Esophagus squamous epithelium (tissue), 5 donors: ENCODE data around the gene ANKS1A. TPM values are rescaled to one million over a fixed set of nuclear protein-coding genes. Genes with fewer than 3 reads are reported as not detected.

Source experiments
- DNase-seq: peaks from one replicate; lab custom pipeline; 2025; lab: John Stamatoyannopoulos, UW
- H3K27ac ChIP-seq, 4 donors: fragments of 200-600 bp; sonication (generic); one replicate each; pipeline ENCODE4 v1.5.1; 2016 to 2019; ENCODE audit warnings: mild to moderate bottlenecking in 1 of 4
- H3K27me3 ChIP-seq, 4 donors: fragments of 200-600 bp; sonication (generic); 1 replicate in 3 of 4; 2 replicates in 1 of 4; pipeline versions ENCODE4 v1.5.1 to v1.6.0; 2017 to 2021; ENCODE audit warnings: antibody characterized with exemption in 1 of 4
- H3K36me3 ChIP-seq, 3 donors: fragments of 200-600 bp; sonication (generic); one replicate each; pipeline ENCODE4 v1.5.1; 2016 to 2019
- H3K4me1 ChIP-seq, 3 donors: fragments of 200-600 bp; sonication (generic); one replicate each; pipeline ENCODE4 v1.5.1; 2017 to 2019
- H3K4me3 ChIP-seq, 4 donors: fragments of 200-600 bp; sonication (generic); 1 replicate in 3 of 4; 2 replicates in 1 of 4; pipeline ENCODE4 v1.5.1; 2016 to 2019; ENCODE audit warnings: mild to moderate bottlenecking in 2 of 4, moderate library complexity in 1 of 4
- H3K9me3 ChIP-seq, 3 donors: fragments of 200-600 bp; sonication (generic); one replicate each; pipeline ENCODE4 v1.5.1; 2016 to 2019
- POLR2A ChIP-seq, 4 donors: fragments of 450-650 bp; IDR thresholded peaks; one replicate each; pipeline ENCODE4 v1.6.1; 2017; ENCODE audit warnings: antibody characterized with exemption in 4 of 4, mild to moderate bottlenecking in 4 of 4, moderate library complexity in 3 of 4
- WGBS, 2 donors: methylation state at CpG; one replicate each; pipeline ENCODE4 v1.1.5; 2018; 5-methylcytosine and 5-hydroxymethylcytosine counted together
- intact Hi-C: fragments of 100-400 bp; cut with DNase I; formaldehyde crosslinking; loops from one replicate; pipeline ENCODE4 v1.15.0; 2022
- total RNA-seq, 4 donors: library from RNA; depleted of rRNA; stranded (reverse); fragments of >200 nt; gene quantifications; one replicate each; pipeline ENCODE4 v1.1.0, GENCODE V29; 2016
- TF ChIP-seq, protein P1 (sequence below), 6 experiments: fragments of 450-650 bp in 4 of 6; fragments of 200-600 bp in 2 of 6; sonication (generic) in 2 of 6; IDR thresholded peaks; one replicate each; pipeline ENCODE4 v1.5.1; 2016 to 2019; ENCODE audit warnings: antibody characterized with exemption in 6 of 6, mild to moderate bottlenecking in 4 of 6, moderate library complexity in 4 of 6
- donor health status: DM: yes; HTN: yes; CAD: no.

Gene ANKS1A
- total RNA-seq, 4 donors from 2014 or later: 12.6 to 27.1 (median 17.5) TPM

DNA sequence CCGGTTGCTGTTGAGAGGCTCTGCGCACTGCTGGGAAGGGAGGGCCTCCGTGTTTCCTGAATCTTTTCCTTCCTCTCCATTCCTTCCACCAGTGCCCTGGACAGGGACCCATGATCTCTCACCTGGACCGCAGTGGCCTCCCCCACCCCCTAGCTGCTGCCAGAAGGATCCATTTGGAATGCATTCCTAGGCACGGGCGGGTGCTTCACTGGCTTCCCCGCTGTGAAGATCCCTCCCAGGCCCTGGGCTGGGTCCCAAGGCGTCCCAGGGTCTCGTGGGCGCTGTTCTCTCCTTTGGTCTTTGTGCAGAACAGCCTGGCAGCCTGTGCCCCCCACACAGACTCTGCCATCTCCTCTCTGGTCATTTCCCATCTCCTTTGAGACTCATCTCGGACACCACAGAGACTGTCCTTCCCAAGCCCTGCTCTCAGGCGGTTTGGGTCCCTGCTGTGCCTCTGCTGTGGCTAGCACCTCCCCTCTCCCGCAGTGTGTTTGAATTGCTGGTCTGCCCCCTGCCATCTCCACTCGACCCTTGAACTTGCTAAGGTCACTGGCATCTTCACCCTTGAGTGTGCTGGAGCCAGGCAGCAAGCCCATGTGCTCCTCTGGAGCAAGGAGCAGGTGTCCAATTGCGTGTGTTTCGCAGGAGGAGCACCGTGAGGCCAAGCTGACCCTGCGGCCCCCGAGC lies 193.1 kb downstream of the ANKS1A start:
- Histone ChIP-seq H3K27ac (peak overlapping the region; percentile 6 to 76 (median 52)), H3K27me3 (no peaks in the 10 kb centered on the region), H3K36me3 (peaks cover 43 to 100% (median 45%) of the 10 kb centered on the region in 3 donors), H3K4me3 (no peak overlapping the region), H3K4me1 (peaks cover 5 to 48% (median 44%) of the 10 kb centered on the region in 3 donors), H3K9me3 (no peaks in the 10 kb centered on the region)
- no peak for DNase-seq
- TF ChIP-seq, protein P1, sequence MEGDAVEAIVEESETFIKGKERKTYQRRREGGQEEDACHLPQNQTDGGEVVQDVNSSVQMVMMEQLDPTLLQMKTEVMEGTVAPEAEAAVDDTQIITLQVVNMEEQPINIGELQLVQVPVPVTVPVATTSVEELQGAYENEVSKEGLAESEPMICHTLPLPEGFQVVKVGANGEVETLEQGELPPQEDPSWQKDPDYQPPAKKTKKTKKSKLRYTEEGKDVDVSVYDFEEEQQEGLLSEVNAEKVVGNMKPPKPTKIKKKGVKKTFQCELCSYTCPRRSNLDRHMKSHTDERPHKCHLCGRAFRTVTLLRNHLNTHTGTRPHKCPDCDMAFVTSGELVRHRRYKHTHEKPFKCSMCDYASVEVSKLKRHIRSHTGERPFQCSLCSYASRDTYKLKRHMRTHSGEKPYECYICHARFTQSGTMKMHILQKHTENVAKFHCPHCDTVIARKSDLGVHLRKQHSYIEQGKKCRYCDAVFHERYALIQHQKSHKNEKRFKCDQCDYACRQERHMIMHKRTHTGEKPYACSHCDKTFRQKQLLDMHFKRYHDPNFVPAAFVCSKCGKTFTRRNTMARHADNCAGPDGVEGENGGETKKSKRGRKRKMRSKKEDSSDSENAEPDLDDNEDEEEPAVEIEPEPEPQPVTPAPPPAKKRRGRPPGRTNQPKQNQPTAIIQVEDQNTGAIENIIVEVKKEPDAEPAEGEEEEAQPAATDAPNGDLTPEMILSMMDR (IDR thresholded peaks at IDR 0.05): no peak
- TF ChIP-seq POLR2A (IDR thresholded peaks at IDR 0.05): no peak
- WGBS, 2 donors: 74 to 84% methylated on average over 8 to 15 of the region's 19 CpGs
- intact Hi-C loops: no loop called here

DNA sequence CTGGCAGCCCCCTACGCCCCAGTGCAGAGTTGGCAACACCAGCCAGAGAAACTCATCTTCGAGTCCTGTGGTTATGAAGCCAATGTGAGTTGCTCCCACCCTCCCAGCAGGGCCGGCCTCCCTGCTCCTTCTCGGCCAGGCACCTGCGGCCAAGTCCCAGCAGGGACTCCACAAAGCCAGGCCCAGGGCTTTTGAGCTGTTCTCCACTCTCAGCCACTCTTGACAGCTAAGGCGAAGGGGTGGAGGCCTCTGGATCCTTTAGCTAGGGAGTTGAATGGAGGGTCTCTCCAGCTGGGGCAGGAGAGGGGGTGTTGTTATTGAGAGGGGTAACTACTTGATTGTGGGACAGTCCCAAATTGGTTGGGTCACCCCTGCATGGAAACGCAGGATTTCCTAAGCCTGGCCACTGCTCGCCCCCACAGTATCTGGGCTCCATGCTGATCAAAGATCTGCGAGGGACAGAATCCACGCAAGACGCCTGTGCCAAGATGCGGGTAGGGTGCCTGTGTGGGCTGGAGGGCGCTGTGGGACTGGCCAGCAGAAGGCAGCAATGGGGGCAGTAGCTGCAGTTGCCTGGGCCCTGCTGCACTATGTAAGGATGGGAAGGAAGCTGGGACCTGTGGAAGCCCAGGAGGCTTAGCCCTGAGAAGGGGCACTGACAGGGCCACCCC lies 193.8 kb downstream of the ANKS1A start:
- Histone ChIP-seq H3K36me3 (peaks cover 43 to 100% (median 50%) of the 10 kb centered on the region in 3 donors), H3K9me3 (no peaks in the 10 kb centered on the region), H3K27me3 (no peaks in the 10 kb centered on the region), H3K4me1 (peaks cover 5 to 44% (median 39%) of the 10 kb centered on the region in 3 donors), H3K4me3 (no peak overlapping the region), H3K27ac (peak overlapping the region in 1 of 4 donors; percentile 76)
- TF ChIP-seq POLR2A (IDR thresholded peaks at IDR 0.05): no peak
- TF ChIP-seq, protein P1 (IDR thresholded peaks at IDR 0.05): no peak
- no peak for DNase-seq
- intact Hi-C loops: no loop called here
- WGBS, 2 donors: 91 to 100% methylated on average over 3 to 8 of the region's 13 CpGs

DNA sequence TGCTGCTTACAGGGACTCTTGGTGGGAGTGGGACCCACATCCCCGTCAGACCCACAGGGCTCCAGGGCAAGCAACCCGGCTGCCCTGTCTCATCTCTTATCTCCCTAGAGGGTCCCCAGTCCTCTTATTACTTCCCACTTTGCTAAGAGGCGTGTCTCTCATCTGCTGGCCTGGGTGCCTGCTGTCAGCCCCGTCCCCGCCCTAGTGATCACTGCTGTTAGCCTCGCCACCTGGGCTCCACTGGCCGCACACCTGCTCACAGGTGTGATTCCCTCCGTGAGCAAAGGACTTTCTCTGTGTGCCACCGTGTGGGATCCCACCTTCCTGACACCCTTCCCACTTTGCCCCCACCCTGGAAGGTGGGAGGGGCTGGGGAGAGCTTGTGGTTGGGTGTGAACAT lies 194.5 kb downstream of the ANKS1A start:
- intact Hi-C loops: no loop called here
- H3K27ac ChIP-seq: peak overlapping the region in 1 of 4 donors; percentile 8

DNA sequence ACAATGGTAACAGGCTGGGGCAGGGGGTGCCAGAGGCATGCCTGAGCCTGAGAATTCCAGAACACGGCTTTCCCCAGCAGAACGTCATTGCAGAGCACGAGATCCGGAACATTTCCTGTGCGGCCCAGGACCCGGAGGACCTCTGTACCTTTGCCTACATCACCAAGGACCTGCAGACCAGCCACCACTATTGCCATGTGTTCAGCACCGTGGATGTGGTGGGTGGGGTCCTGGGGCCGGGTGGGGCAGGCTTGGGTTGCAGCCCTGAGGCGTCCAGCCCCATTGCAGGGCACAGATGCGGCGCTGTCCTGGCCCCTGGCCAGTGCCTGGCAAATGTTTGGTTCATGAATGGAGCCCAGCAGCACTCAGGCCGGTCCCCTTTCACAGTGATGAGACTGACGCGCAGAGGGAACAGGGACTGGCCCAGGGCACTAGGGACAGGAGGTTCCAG lies 195.0 kb downstream of the ANKS1A start:
- WGBS, 2 donors: 67 to 83% methylated on average over 9 to 10 of the region's 14 CpGs
- DNase-seq: no peak
- intact Hi-C loops: no loop called here
- Histone ChIP-seq H3K9me3 (no peaks in the 10 kb centered on the region), H3K27ac (no peak overlapping the region), H3K36me3 (peaks cover 39 to 100% (median 51%) of the 10 kb centered on the region in 3 donors), H3K4me1 (peaks cover 5 to 55% (median 41%) of the 10 kb centered on the region in 3 donors), H3K4me3 (no peak overlapping the region), H3K27me3 (no peaks in the 10 kb centered on the region)
- no peak for TF ChIP-seq POLR2A (IDR thresholded peaks at IDR 0.05)
- TF ChIP-seq, protein P1 (IDR thresholded peaks at IDR 0.05): no peak

More for the DNA sequence above, 194.5 kb downstream of the ANKS1A start:
- TF ChIP-seq POLR2A (IDR thresholded peaks at IDR 0.05): no peak
- TF ChIP-seq, protein P1 (IDR thresholded peaks at IDR 0.05): no peak
- H3K9me3 ChIP-seq: no peaks in the 10 kb centered on the region
- H3K4me1 ChIP-seq: peaks cover 5 to 49% (median 39%) of the 10 kb centered on the region in 3 donors
- 97% methylated on average over 5 of the region's 9 CpGs; no CpG with 5 or more reads in 1 of the 2 donors for WGBS, 2 donors
- no peak overlapping the region for H3K4me3 ChIP-seq
- H3K27me3 ChIP-seq: no peaks in the 10 kb centered on the region
- DNase-seq: no peak
- peaks cover 39 to 100% (median 50%) of the 10 kb centered on the region in 3 donors for H3K36me3 ChIP-seq
